Loucy (cell line): Measurements from ENCODE around the gene CELF4.

Experiments used
- H2AFZ ChIP-seq: fragments of 200-600 bp; sonication (generic); 2 replicates; pipeline ENCODE4 v1.6.0; 2016; ENCODE audit warnings: antibody characterized with exemption, mild to moderate bottlenecking, low read length, moderate library complexity
- H3F3A ChIP-seq: fragments of 200-600 bp; 2 replicates; pipeline ENCODE4 v1.6.0; 2016; ENCODE audit warnings: antibody characterized with exemption, low read depth, mild to moderate bottlenecking
- H3K27me3 ChIP-seq: fragments of 200-600 bp; sonication (generic); 2 replicates; pipeline ENCODE4 v1.6.1; 2014; ENCODE audit warnings: low read length, mild to moderate bottlenecking; ENCODE audit not compliant: insufficient read depth, poor library complexity, severe bottlenecking
- H3K36me3 ChIP-seq: fragments of 200-600 bp; sonication (generic); 2 replicates; pipeline ENCODE4 v1.6.1; 2016; ENCODE audit warnings: low read length; ENCODE audit not compliant: insufficient read depth
- H3K4me1 ChIP-seq: fragments of 200-600 bp; sonication (generic); 2 replicates; pipeline ENCODE4 v1.5.1; 2014; ENCODE audit warnings: low read length, mild to moderate bottlenecking; ENCODE audit not compliant: insufficient read depth, poor library complexity, severe bottlenecking
- H3K4me2 ChIP-seq: fragments of 200-600 bp; sonication (generic); 2 replicates; pipeline ENCODE4 v1.6.0; 2014; ENCODE audit warnings: antibody characterized with exemption, low read length, low read depth, mild to moderate bottlenecking; ENCODE audit not compliant: poor library complexity, severe bottlenecking
- H3K4me3 ChIP-seq: fragments of 200-600 bp; sonication (generic); 2 replicates; pipeline ENCODE4 v1.5.1; 2014; ENCODE audit warnings: low read length, mild to moderate bottlenecking, mixed read lengths; ENCODE audit not compliant: poor library complexity, severe bottlenecking
- H3K79me2 ChIP-seq: fragments of 200-600 bp; sonication (generic); 2 replicates; pipeline ENCODE4 v1.6.1; 2014; ENCODE audit warnings: low read length; ENCODE audit not compliant: insufficient read depth
- H3K9ac ChIP-seq: fragments of 200-600 bp; sonication (generic); 2 replicates; pipeline ENCODE4 v1.6.0; 2014; ENCODE audit warnings: mild to moderate bottlenecking, low read depth, low read length, moderate library complexity; ENCODE audit not compliant: poor library complexity, severe bottlenecking
- H3K9me2 ChIP-seq: fragments of 200-600 bp; sonication (generic); replicated peaks from 2 replicates; pipeline ENCODE4 v1.6.1; 2016; ENCODE audit warnings: low read depth, low read length, mixed read lengths
- H3K9me3 ChIP-seq: fragments of 200-600 bp; sonication (generic); 2 replicates; pipeline ENCODE4 v1.6.1; 2014; ENCODE audit warnings: mild to moderate bottlenecking, antibody characterized with exemption, low read length, low read depth; ENCODE audit not compliant: insufficient read depth
- H4K20me1 ChIP-seq: fragments of 200-600 bp; sonication (generic); 2 replicates; pipeline ENCODE4 v1.6.0; 2014; ENCODE audit warnings: antibody characterized with exemption, low read length, mild to moderate bottlenecking; ENCODE audit not compliant: insufficient read depth, poor library complexity, severe bottlenecking
- CTCF ChIP-seq: fragments of 200-600 bp; sonication (generic); conservative IDR thresholded peaks from 2 replicates; pipeline ENCODE4 v1.5.1; 2014; ENCODE audit warnings: mild to moderate bottlenecking, antibody characterized with exemption, low read length
- EZH2phosphoT487 ChIP-seq: fragments of 200-600 bp; IDR thresholded peaks from 2 replicates; pipeline ENCODE4 v1.6.1; 2018; ENCODE audit warnings: antibody characterized with exemption, mild to moderate bottlenecking, moderate library complexity, borderline replicate concordance

CELF4 gene

GRCh38 chr18:37481491-37481890 lies 84.1 kb downstream of the CELF4 start:
- no peak overlapping the region for H3K9ac ChIP-seq
- H3K36me3 ChIP-seq: no peaks in the 10 kb centered on the region
- H3K27me3 ChIP-seq: no peaks in the 10 kb centered on the region
- no peak for TF ChIP-seq CTCF
- TF ChIP-seq EZH2phosphoT487: no peak
- no peaks in the 10 kb centered on the region for H3K79me2 ChIP-seq
- H3K4me1 ChIP-seq: peaks cover 9% of the 10 kb centered on the region
- no peak overlapping the region for H3K4me2 ChIP-seq
- no peak overlapping the region for H2AFZ ChIP-seq
- no peaks in the 10 kb centered on the region for H3F3A ChIP-seq
- H3K4me3 ChIP-seq: no peak overlapping the region
- no peaks in the 10 kb centered on the region for H3K9me2 ChIP-seq
- H3K9me3 ChIP-seq: no peaks in the 10 kb centered on the region
- H4K20me1 ChIP-seq: no peaks in the 10 kb centered on the region

- H3K4me3 ChIP-seq: no peak overlapping the region
Observed at GRCh38 chr18:37481072-37481471, 84.5 kb downstream of the CELF4 start.

GRCh38 chr18:37476611-37477295 lies 88.8 kb downstream of the CELF4 start:
- no peaks in the 10 kb centered on the region for H4K20me1 ChIP-seq
- H2AFZ ChIP-seq: no peak overlapping the region
- H3K9me3 ChIP-seq: no peaks in the 10 kb centered on the region
- TF ChIP-seq CTCF: no peak
- TF ChIP-seq EZH2phosphoT487: no peak
- no peaks in the 10 kb centered on the region for H3K27me3 ChIP-seq
- no peaks in the 10 kb centered on the region for H3K9me2 ChIP-seq
- no peaks in the 10 kb centered on the region for H3K79me2 ChIP-seq
- no peak overlapping the region for H3K4me2 ChIP-seq
- H3K36me3 ChIP-seq: no peaks in the 10 kb centered on the region
- H3K9ac ChIP-seq: no peak overlapping the region
- H3K4me3 ChIP-seq: no peak overlapping the region
- no peaks in the 10 kb centered on the region for H3K4me1 ChIP-seq
- H3F3A ChIP-seq: no peaks in the 10 kb centered on the region

More at GRCh38 chr18:37481072-37481471, 84.5 kb downstream of the CELF4 start:
- Histone ChIP-seq H4K20me1 (no peaks in the 10 kb centered on the region), H3K9me2 (no peaks in the 10 kb centered on the region), H3K79me2 (no peaks in the 10 kb centered on the region), H3K9me3 (no peaks in the 10 kb centered on the region), H3K36me3 (no peaks in the 10 kb centered on the region), H3K9ac (no peak overlapping the region), H3K4me2 (no peak overlapping the region), H3K4me1 (peaks cover 9% of the 10 kb centered on the region), H3F3A (no peaks in the 10 kb centered on the region), H3K27me3 (no peaks in the 10 kb centered on the region), H2AFZ (no peak overlapping the region)
- TF ChIP-seq CTCF (no peak), EZH2phosphoT487 (no peak)
